A549 treated with ZK216348 at 1 μM for 4 hours (cell line): ENCODE data around the gene C2orf78. TPM values are rescaled to one million over a fixed set of nuclear protein-coding genes. Genes with fewer than 3 reads are reported as not detected.

Experiments used
- total RNA-seq: library from RNA; stranded (reverse); fragments of 200-300 nt; extraction: Qiagen RNA extraction; gene quantifications from 5 replicates; pipeline ENCODE4 v1.2.3, GENCODE V29; 2022; ENCODE audit warnings: low read depth

Gene C2orf78, protein sequence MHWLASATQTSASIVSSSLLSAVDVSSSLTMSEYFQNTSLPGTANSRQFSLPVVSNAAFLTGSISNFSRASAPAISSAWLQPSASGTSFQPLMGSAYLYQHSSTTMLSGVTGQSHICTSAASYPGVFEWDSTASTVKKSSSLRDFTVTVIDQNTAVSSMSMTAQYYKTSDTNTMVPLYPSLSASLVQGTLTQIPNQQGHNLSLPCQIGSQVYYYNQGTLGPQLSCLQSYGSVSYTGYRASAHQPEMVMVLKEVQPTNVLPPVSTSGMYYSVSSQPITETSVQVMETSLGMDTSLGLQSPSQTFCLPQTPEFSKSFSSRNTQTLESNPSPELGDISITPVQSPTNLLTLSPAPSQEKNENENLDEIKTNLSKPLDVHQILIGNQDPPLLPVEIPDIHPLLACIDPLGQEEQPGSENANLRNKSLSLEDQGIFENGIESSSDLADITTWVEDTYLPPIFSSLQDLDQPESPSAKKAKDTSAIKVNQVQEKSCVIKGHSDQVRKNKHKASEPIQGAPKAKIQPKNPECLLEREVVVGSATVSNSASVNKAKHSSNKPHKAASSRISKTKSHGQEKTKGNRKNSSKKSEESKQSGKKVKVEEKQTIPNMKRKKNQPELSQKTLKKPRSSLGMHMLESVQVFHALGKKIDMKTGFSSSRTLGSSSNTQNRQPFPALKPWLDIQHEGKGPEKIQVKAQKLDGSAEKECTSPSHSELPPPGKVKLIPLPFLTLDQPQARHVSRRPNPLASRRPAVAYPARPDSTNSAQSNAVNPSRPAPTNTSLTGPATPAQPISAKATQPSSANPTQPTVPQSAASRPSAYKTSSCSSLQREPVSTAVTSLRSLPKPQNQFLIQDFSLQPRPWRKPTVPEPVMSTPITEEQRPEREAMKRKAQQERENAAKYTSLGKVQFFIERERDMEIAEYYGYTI
- not detected in 5 replicates for total RNA-seq

GRCh38 chr2:73783883-73784282 is at the start of gene C2orf78:
Gene C2orf78 (plus strand): TSS chr2:73784183. CDS start chr2:73784310, 127 bp downstream.

GRCh38 chr2:73736855-73737779 is 46.9 kb upstream of the C2orf78 start, which contains the start of gene TPRKB:
Gene TPRKB (minus strand): TSS chr2:73737345. CDS start chr2:73734569, 2,776 bp downstream.

DNA sequence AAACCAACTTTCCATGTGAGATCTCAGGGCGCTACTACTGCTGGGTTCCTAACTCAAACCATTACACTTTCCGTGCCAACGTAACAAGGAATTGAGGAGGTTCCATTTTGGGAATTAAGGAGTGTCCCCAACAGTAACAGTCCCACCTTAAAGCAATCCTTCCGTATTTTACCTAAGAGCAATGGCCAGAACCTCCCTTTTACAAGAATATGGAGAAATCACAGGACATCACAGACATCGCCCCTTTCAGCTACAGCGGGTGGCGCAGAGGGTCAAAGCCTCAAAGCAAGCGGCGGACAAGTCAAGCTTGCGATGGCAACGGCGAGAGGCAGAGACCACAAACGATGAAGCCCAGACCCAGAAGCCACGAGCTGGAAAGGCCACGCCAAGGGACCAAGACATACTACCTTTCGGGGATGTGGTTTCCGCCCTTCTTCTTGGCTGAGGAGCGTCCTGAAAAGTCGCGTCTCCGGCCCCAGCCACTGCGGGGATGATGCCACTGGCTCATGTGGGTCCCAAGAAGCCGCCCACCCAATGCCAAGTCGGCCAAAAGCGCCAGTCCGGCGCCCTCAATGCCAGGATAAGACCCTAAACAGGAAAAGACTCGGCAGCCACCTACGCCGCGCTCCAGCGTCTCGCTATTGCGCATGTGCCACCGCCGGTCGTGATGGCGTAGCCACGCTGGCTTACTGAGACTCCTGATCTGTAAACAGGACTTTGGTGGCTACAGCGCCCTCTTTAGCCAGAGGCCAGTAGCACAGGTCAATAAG is 4.3 kb upstream of the C2orf78 start, which contains the start of gene DUSP11:
Gene DUSP11 (minus strand): TSS at position 637 of the 770 bp plus-strand sequence. CDS start 129 bp downstream, at position 508.

GRCh38 chr2:73828818-73829570 is 45.0 kb downstream of the C2orf78 start, which contains the start of gene STAMBP:
Gene STAMBP (plus strand): TSS chr2:73828961. CDS start chr2:73830857, 1,896 bp downstream.

Other genes starting within 250 kb of the C2orf78 start
- gene NAT8, start 141.8 kb upstream of the C2orf78 start, total RNA-seq = not detected in 5 replicates
- 64.9 to 139 TPM (median 70.7 TPM) in 5 replicates for gene TPRKB, start 46.8 kb upstream of the C2orf78 start, total RNA-seq
- gene DUSP11, start 4.1 kb upstream of the C2orf78 start, total RNA-seq = 28.7 to 38.6 TPM (median 36.5 TPM) in 5 replicates
- 42.3 to 54.2 TPM (median 49.9 TPM) in 5 replicates for gene STAMBP, start 44.8 kb downstream of the C2orf78 start, total RNA-seq
- gene ACTG2, start 108.8 kb downstream of the C2orf78 start, total RNA-seq = 0.12 to 0.38 TPM (median 0.13 TPM) in 3 of 5 replicates, not detected in the others
- gene DGUOK, start 142.7 kb downstream of the C2orf78 start, total RNA-seq = 140 to 154 TPM (median 148 TPM) in 5 replicates
- 5.7 to 9.7 TPM (median 7.2 TPM) in 5 replicates for gene TET3, start 200.7 kb downstream of the C2orf78 start, total RNA-seq